ENCODE data around the gene SLC1A2.

GRCh38 chr11:35358391-35358790, 61.0 kb downstream of the SLC1A2 start:
- no peak for TF ChIP-seq CTCF (IDR thresholded peaks at IDR 0.05; ENCODE audit: extremely low read depth in 1 of 2, insufficient read depth in 1 of 2, low read depth in 1 of 2, low read length in 2 of 2)
- no peak for TF ChIP-seq MYC (IDR thresholded peaks at IDR 0.05; ENCODE audit: low read depth, low read length)
- TF ChIP-seq FOS (IDR thresholded peaks at IDR 0.05; ENCODE audit: borderline replicate concordance, insufficient read depth, low read length), result no peak
- TF ChIP-seq POLR2A (IDR thresholded peaks at IDR 0.05; ENCODE audit: low read depth, low read length), result no peak
- TF ChIP-seq POLR2AphosphoS5 (IDR thresholded peaks at IDR 0.05; ENCODE audit: insufficient read depth, low read depth, low read length), result no peak
- no peak for TF ChIP-seq MAX (IDR thresholded peaks at IDR 0.05; ENCODE audit: insufficient read depth, insufficient read length)
- no peak for TF ChIP-seq JUN (IDR thresholded peaks at IDR 0.05; ENCODE audit: borderline replicate concordance, insufficient read depth, insufficient read length, low read depth)

Data from endothelial cell of umbilical vein (primary cell).